ENCODE results near the gene SUGT1.

- TF ChIP-seq POLR2A (IDR thresholded peaks at IDR 0.05) (no peak), EP300 (IDR thresholded peaks at IDR 0.05) (no peak)
Measured at GRCh38 chr13:52743988-52744387, 91.4 kb downstream of the SUGT1 start.

All from gastroesophageal sphincter (tissue), 2 donors.